IMR-90 (cell line): ENCODE results near the gene SLC6A9. TPM values are rescaled to one million over a fixed set of nuclear protein-coding genes. Genes with fewer than 3 reads are reported as not detected.

Experiments used
- ATAC-seq: fragments of 200-7000 bp; cut with Tn5 transposase; 2 replicates; pipeline ENCODE4 v1.9.1; 2020; ENCODE audit warnings: low read depth, mild to moderate bottlenecking, moderate library complexity
- BruUV-seq: library from RNA; stranded (reverse); fragments of 400-500 nt; replicated peaks from 2 replicates; lab custom pipeline; 2021; lab: Mats Ljungman, UMichigan
- CTCF ChIA-PET: fragments of 300-600 bp; formaldehyde crosslinking; extraction: SDS; loops from one replicate; lab custom pipeline; 2021; ENCODE audit warnings: antibody characterized with exemption; lab: Yijun Ruan, JAX
- POLR2A ChIA-PET: fragments of 300-600 bp; sonication (Branson Sonifier 250); formaldehyde crosslinking; loops from one replicate; lab custom pipeline; 2022; ENCODE audit warnings: antibody characterized with exemption; ENCODE audit not compliant: unreplicated experiment; lab: Charles Lee
- DNase-seq: peaks from one replicate; pipeline ENCODE4 v3.0.0; 2013
- H2AFZ ChIP-seq: replicated peaks from 2 replicates; pipeline ENCODE3; 2013; ENCODE audit warnings: low read length, mild to moderate bottlenecking; ENCODE audit not compliant: poor library complexity
- H2AK5ac ChIP-seq: 2 replicates; pipeline ENCODE4 v1.6.1; 2013; ENCODE audit warnings: low read depth, low read length, inconsistent platforms
- H2AK9ac ChIP-seq: replicated peaks from 2 replicates; pipeline ENCODE3; 2013; ENCODE audit warnings: mild to moderate bottlenecking, low read depth, low read length, moderate library complexity; ENCODE audit not compliant: poor library complexity
- H2BK120ac ChIP-seq: 2 replicates; pipeline ENCODE4 v1.6.1; 2013; ENCODE audit warnings: low read depth, low read length, inconsistent platforms
- H2BK15ac ChIP-seq: 3 replicates; pipeline ENCODE4 v1.6.1; 2013; ENCODE audit warnings: low read depth, low read length, inconsistent platforms
- H2BK20ac ChIP-seq: 2 replicates; pipeline ENCODE4 v1.6.1; 2013; ENCODE audit warnings: low read depth, mild to moderate bottlenecking, inconsistent platforms, low read length, moderate library complexity
- H2BK5ac ChIP-seq: 2 replicates; pipeline ENCODE4 v1.6.1; 2013; ENCODE audit warnings: mild to moderate bottlenecking, low read depth, low read length, inconsistent platforms; ENCODE audit not compliant: poor library complexity, severe bottlenecking
- H3K14ac ChIP-seq: replicated peaks from 2 replicates; pipeline ENCODE4 v1.6.1; 2013; ENCODE audit warnings: low read depth, low read length, inconsistent platforms
- H3K18ac ChIP-seq: 2 replicates; pipeline ENCODE4 v1.6.1; 2013; ENCODE audit warnings: low read depth, low read length, control low read depth
- H3K23ac ChIP-seq: 2 replicates; pipeline ENCODE4 v1.6.1; 2013; ENCODE audit warnings: low read depth, low read length, inconsistent platforms
- H3K27ac ChIP-seq: 2 replicates; pipeline ENCODE4 v1.5.1; 2013; ENCODE audit warnings: mild to moderate bottlenecking, control low read depth, low read length; ENCODE audit not compliant: insufficient read depth
- H3K27me3 ChIP-seq: 2 replicates; pipeline ENCODE4 v1.6.1; 2013; ENCODE audit warnings: low read length; ENCODE audit not compliant: control insufficient read depth, insufficient read depth
- H3K36me3 ChIP-seq: 2 replicates; pipeline ENCODE4 v1.6.1; 2013; ENCODE audit warnings: low read length, mixed read lengths; ENCODE audit not compliant: control insufficient read depth, insufficient read depth
- H3K4ac ChIP-seq: 2 replicates; pipeline ENCODE4 v1.6.1; 2013; ENCODE audit warnings: low read depth, low read length, inconsistent platforms
- H3K4me1 ChIP-seq: 2 replicates; pipeline ENCODE4 v1.6.1; 2013; ENCODE audit warnings: low read length, mixed read lengths; ENCODE audit not compliant: control insufficient read depth, insufficient read depth
- H3K4me2 ChIP-seq: 2 replicates; pipeline ENCODE4 v1.6.1; 2013; ENCODE audit warnings: low read depth, mild to moderate bottlenecking, control low read depth, low read length, moderate library complexity
- H3K4me3 ChIP-seq: 2 replicates; pipeline ENCODE4 v1.5.1; 2013; ENCODE audit warnings: low read depth, mild to moderate bottlenecking, control low read depth, low read length, moderate library complexity; ENCODE audit not compliant: insufficient read depth
- H3K56ac ChIP-seq: 2 replicates; pipeline ENCODE4 v1.6.1; 2013; ENCODE audit warnings: low read length, inconsistent platforms; ENCODE audit not compliant: insufficient read depth; ENCODE audit errors: extremely low read depth
- H3K79me1 ChIP-seq, 2 experiments: 2 replicates each; pipeline ENCODE4 v1.6.1; 2013; ENCODE audit warnings: low read length in 2 of 2, inconsistent platforms in 1 of 2, low read depth in 1 of 2
- H3K9ac ChIP-seq: 2 replicates; pipeline ENCODE4 v1.6.1; 2013; ENCODE audit warnings: low read depth, low read length, control low read depth
- H3K9me1 ChIP-seq: 2 replicates; pipeline ENCODE4 v1.6.1; 2013; ENCODE audit warnings: low read length, inconsistent platforms; ENCODE audit not compliant: insufficient read depth
- H3K9me3 ChIP-seq: 2 replicates; pipeline ENCODE4 v1.6.1; 2013; ENCODE audit warnings: low read length; ENCODE audit not compliant: control insufficient read depth, insufficient read depth
- H4K20me1 ChIP-seq: 2 replicates; pipeline ENCODE4 v1.6.1; 2013; ENCODE audit warnings: low read length, inconsistent platforms; ENCODE audit not compliant: insufficient read depth
- H4K5ac ChIP-seq: 2 replicates; pipeline ENCODE4 v1.6.1; 2013; ENCODE audit warnings: mild to moderate bottlenecking, low read depth, low read length, control low read depth
- H4K8ac ChIP-seq, 2 experiments: 2 replicates each; pipeline ENCODE4 v1.6.1; 2013; ENCODE audit warnings: low read depth in 2 of 2, low read length in 2 of 2, control low read depth in 1 of 2, inconsistent platforms in 1 of 2
- H4K91ac ChIP-seq: 2 replicates; pipeline ENCODE4 v1.6.1; 2013; ENCODE audit warnings: low read depth, low read length, inconsistent platforms; ENCODE audit not compliant: insufficient read depth
- BHLHE40 ChIP-seq: fragments of 150-350 bp; IDR thresholded peaks from 2 replicates; pipeline ENCODE4 v1.6.1; 2016; ENCODE audit warnings: mild to moderate bottlenecking, low read depth, low read length
- CEBPB ChIP-seq: IDR thresholded peaks from 2 replicates; pipeline ENCODE4 v1.6.1; 2012; ENCODE audit warnings: low read depth, low read length, improper control_type of control experiment
- CHD1 ChIP-seq: IDR thresholded peaks from 2 replicates; pipeline ENCODE4 v1.6.1; 2012; ENCODE audit warnings: low read depth, low read length, improper control_type of control experiment
- FOS ChIP-seq: fragments of 150-350 bp; IDR thresholded peaks from 2 replicates; pipeline ENCODE4 v1.6.1; 2016; ENCODE audit warnings: low read depth, low read length
- MAFK ChIP-seq: IDR thresholded peaks from 2 replicates; pipeline ENCODE4 v1.6.1; 2012; ENCODE audit warnings: low read depth, low read length, improper control_type of control experiment
- MAZ ChIP-seq: IDR thresholded peaks from 2 replicates; pipeline ENCODE4 v1.6.1; 2012; ENCODE audit warnings: low read depth, mild to moderate bottlenecking, low read length, improper control_type of control experiment, moderate library complexity, borderline replicate concordance
- MXI1 ChIP-seq: IDR thresholded peaks from 2 replicates; pipeline ENCODE4 v1.6.1; 2012; ENCODE audit warnings: low read depth, mild to moderate bottlenecking, low read length, moderate library complexity, borderline replicate concordance
- NFE2L2 ChIP-seq: fragments of 150-350 bp; IDR thresholded peaks from 2 replicates; pipeline ENCODE4 v1.6.1; 2016; ENCODE audit warnings: low read depth, mild to moderate bottlenecking, low read length
- POLR2A ChIP-seq: IDR thresholded peaks from 2 replicates; pipeline ENCODE4 v1.6.1; 2012; ENCODE audit warnings: mild to moderate bottlenecking, low read depth, low read length
- RAD21 ChIP-seq: IDR thresholded peaks from 2 replicates; pipeline ENCODE4 v1.6.1; 2012; ENCODE audit warnings: low read length, improper control_type of control experiment
- RCOR1 ChIP-seq: IDR thresholded peaks from 2 replicates; pipeline ENCODE4 v1.6.1; 2012; ENCODE audit warnings: mild to moderate bottlenecking, low read length, improper control_type of control experiment; ENCODE audit not compliant: insufficient replicate concordance
- RFX5 ChIP-seq: IDR thresholded peaks from 2 replicates; pipeline ENCODE4 v1.8.0; 2012; ENCODE audit warnings: low read depth, mild to moderate bottlenecking, low read length, moderate library complexity
- SMC3 ChIP-seq: fragments of 150-350 bp; IDR thresholded peaks from 2 replicates; pipeline ENCODE4 v1.6.1; 2016; ENCODE audit warnings: low read depth, mild to moderate bottlenecking, antibody characterized with exemption, low read length, moderate library complexity
- WGBS, 2 experiments: methylation state at CpG; one replicate each; pipeline versions ENCODE4 v1.1.5 to v1.1.7; 2013; ENCODE audit warnings: missing lambda C conversion rate in 2 of 2; ENCODE audit not compliant: insufficient read length in 1 of 2; ENCODE audit errors: extremely low coverage in 2 of 2; 5-methylcytosine and 5-hydroxymethylcytosine counted together
- dilution Hi-C: fragments of 300-500 bp; cut with HindIII; formaldehyde crosslinking; loops from one replicate; pipeline ENCODE4 v1.14.3; 2018; ENCODE audit warnings: low sequenced_read_pairs; ENCODE audit not compliant: unreplicated experiment
- in situ Hi-C: fragments of 300-500 bp; cut with MboI; formaldehyde crosslinking; loops from 3 replicates; pipeline ENCODE4 v1.14.3; 2019; ENCODE audit warnings: low sequenced_read_pairs, inconsistent platforms, mixed read lengths
- intact Hi-C: fragments of 100-400 bp; cut with micrococcal nuclease; formaldehyde crosslinking; loops from 2 replicates; pipeline ENCODE4 v1.10.0; 2022
- polyA plus RNA-seq, 3 experiments: library from polyadenylated mRNA; depleted of rRNA; stranded (reverse); fragments of >200 nt; gene quantifications; 2 replicates each; pipeline ENCODE4 v1.2.3, GENCODE V29; 2012; ENCODE audit warnings: low replicate concordance in 1 of 3
- total RNA-seq: library from RNA; depleted of rRNA; stranded (reverse); fragments of >200 nt; gene quantifications from 2 replicates; pipeline ENCODE4 v1.2.3, GENCODE V29; 2012
- TF ChIP-seq, protein P1 (sequence below): fragments of 150-350 bp; IDR thresholded peaks from 2 replicates; pipeline ENCODE4 v1.6.1; 2016; ENCODE audit warnings: low read depth, mild to moderate bottlenecking, low read length, moderate library complexity, borderline replicate concordance
- TF ChIP-seq, protein P2 (sequence below): conservative IDR thresholded peaks from 2 replicates; pipeline ENCODE4 v1.5.1; 2012; ENCODE audit warnings: mild to moderate bottlenecking, low read depth, low read length, improper control_type of control experiment
- TF ChIP-seq, protein P3 (sequence below): fragments of 150-350 bp; IDR thresholded peaks from 2 replicates; pipeline ENCODE4 v1.6.1; 2017; ENCODE audit warnings: mild to moderate bottlenecking, antibody characterized with exemption, low read length, low read depth

Gene SLC6A9
- total and polyA plus RNA-seq, 2 of the 4 experiments (the other 2 are of a cell fraction), result 2.0 to 6.6 TPM

DNA sequence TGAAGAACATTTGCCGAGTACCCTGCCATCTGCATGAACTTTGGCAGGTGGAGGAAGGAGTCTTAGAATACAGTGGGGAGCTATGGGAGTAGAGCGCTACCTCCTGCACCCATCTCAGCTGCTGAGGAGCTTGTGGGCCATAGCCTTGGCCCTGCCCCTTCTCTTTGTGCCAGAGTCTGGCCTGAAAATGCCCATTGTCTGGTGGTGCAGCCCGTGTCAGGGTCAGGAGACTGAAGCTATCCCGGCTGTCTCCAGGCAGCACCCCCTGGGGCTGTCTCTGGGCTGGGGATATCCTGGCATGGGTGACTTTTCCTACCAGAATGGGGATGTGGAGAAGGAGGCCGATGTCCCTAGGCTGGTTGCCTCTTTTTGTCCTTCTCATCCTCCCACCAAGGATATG is 77.2 kb downstream of the SLC6A9 start:
- Histone ChIP-seq H4K8ac (no peak overlapping the region), H3K56ac (no peak overlapping the region), H3K9me3 (no peaks in the 10 kb centered on the region), H4K91ac (no peak overlapping the region), H2BK20ac (no peak overlapping the region), H3K36me3 (peaks cover 24% of the 10 kb centered on the region), H3K4me3 (no peak overlapping the region), H3K18ac (no peak overlapping the region), H2BK120ac (no peak overlapping the region), H3K14ac (no peak overlapping the region), H3K23ac (no peak overlapping the region), H3K4me1 (no peaks in the 10 kb centered on the region), H3K4me2 (no peak overlapping the region), H3K27ac (no peak overlapping the region), H2AK5ac (no peak overlapping the region), H2AFZ (no peak overlapping the region), H4K20me1 (peaks cover 21% of the 10 kb centered on the region), H2BK15ac (no peak overlapping the region), H2AK9ac (no peak overlapping the region), H3K4ac (no peak overlapping the region), H4K5ac (no peak overlapping the region), H3K9ac (no peak overlapping the region), H3K27me3 (no peaks in the 10 kb centered on the region), H3K79me1 (peaks cover 20 to 32% of the 10 kb centered on the region in 2 experiments), H3K9me1 (peaks cover 9% of the 10 kb centered on the region; the same call in 1 of the 2 replicates), H2BK5ac (no peak overlapping the region)
- POLR2A ChIA-PET, result no interaction called here
- no TSS peak for BruUV-seq
- no peak for ATAC-seq
- intact Hi-C loops, result no loop called here
- TF ChIP-seq CEBPB (no peak), MAFK (no peak), MXI1 (no peak), MAZ (no peak), POLR2A (no peak), RFX5 (no peak), BHLHE40 (no peak), RAD21 (no peak), NFE2L2 (no peak), CHD1 (no peak), RCOR1 (no peak), FOS (no peak), SMC3 (no peak)
- TF ChIP-seq, protein P1, sequence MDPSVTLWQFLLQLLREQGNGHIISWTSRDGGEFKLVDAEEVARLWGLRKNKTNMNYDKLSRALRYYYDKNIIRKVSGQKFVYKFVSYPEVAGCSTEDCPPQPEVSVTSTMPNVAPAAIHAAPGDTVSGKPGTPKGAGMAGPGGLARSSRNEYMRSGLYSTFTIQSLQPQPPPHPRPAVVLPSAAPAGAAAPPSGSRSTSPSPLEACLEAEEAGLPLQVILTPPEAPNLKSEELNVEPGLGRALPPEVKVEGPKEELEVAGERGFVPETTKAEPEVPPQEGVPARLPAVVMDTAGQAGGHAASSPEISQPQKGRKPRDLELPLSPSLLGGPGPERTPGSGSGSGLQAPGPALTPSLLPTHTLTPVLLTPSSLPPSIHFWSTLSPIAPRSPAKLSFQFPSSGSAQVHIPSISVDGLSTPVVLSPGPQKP, result no peak
- TF ChIP-seq, protein P2, sequence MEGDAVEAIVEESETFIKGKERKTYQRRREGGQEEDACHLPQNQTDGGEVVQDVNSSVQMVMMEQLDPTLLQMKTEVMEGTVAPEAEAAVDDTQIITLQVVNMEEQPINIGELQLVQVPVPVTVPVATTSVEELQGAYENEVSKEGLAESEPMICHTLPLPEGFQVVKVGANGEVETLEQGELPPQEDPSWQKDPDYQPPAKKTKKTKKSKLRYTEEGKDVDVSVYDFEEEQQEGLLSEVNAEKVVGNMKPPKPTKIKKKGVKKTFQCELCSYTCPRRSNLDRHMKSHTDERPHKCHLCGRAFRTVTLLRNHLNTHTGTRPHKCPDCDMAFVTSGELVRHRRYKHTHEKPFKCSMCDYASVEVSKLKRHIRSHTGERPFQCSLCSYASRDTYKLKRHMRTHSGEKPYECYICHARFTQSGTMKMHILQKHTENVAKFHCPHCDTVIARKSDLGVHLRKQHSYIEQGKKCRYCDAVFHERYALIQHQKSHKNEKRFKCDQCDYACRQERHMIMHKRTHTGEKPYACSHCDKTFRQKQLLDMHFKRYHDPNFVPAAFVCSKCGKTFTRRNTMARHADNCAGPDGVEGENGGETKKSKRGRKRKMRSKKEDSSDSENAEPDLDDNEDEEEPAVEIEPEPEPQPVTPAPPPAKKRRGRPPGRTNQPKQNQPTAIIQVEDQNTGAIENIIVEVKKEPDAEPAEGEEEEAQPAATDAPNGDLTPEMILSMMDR, result no peak
- TF ChIP-seq, protein P3, sequence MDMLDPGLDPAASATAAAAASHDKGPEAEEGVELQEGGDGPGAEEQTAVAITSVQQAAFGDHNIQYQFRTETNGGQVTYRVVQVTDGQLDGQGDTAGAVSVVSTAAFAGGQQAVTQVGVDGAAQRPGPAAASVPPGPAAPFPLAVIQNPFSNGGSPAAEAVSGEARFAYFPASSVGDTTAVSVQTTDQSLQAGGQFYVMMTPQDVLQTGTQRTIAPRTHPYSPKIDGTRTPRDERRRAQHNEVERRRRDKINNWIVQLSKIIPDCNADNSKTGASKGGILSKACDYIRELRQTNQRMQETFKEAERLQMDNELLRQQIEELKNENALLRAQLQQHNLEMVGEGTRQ, result no peak
- no peak for DNase-seq
- CTCF ChIA-PET, result no interaction called here
- in situ Hi-C loops, result loop anchor here (25.0 kb wide), 1 partner anchor 417 kb away; the partner anchor contains the start of gene PTPRF
- no CpG with 5 or more reads among the region's 5 CpGs for WGBS, 2 experiments
- dilution Hi-C loops, result no loop called here
